ENCODE measurements around the gene ZMAT5. TPM values are rescaled to one million over a fixed set of nuclear protein-coding genes. Genes with fewer than 3 reads are reported as not detected.

Gene ZMAT5
- 16.9 TPM for total RNA-seq (ENCODE audit: unreplicated experiment)
- long read RNA-seq, transcript ZMAT5-201 (6 exons, 899 nt) = major isoform, 7 of 23 reads
- long read RNA-seq, partial matches to known transcripts = 1 of 23 reads
- long read RNA-seq, other reads (novel, unspliced or antisense) = 15 of 23 reads

DNA sequence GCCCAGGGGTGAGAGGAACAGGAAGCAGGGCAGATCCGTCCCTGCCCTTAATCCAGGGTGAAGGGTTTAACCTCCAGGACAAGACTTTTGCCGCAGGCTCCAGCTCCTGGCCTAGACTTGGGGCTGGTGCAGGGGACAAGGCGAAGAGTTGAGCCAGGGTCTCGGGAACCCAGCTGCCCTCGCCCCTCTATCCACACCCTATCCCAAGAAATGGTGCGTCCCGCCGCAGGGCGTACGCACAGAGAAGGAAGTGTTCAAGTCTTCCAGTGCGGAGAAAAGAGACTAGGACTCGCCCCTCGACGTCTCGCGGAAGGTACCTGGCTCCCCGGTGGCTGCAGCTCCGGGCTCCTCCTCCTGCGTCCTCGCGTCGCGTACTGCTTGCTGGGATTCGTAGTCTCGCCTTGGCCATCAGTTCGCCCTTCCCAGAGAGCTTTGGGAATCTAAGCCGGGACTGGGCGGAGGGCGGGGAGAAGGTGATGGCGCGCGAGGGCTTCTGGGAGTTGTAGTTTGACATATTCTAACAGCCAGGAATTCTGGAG, at the start of gene ZMAT5:
Gene ZMAT5 (minus strand): TSS at position 376 of the 539 bp plus-strand sequence. CDS start 18,463 bp downstream, outside the sequence.
- Mint-ChIP-seq H3K9me3 (ENCODE audit: unreplicated experiment) (peaks cover 3% of the 10 kb centered on the region), H3K27ac (ENCODE audit: unreplicated experiment) (peak within 1 kb of the TSS; percentile 99)

GRCh38 chr22:29816539-29816938, 49.7 kb upstream of the ZMAT5 start:
- Mint-ChIP-seq H3K4me1 (ENCODE audit: low read depth, unreplicated experiment) (peaks cover 27% of the 10 kb centered on the region), H3K9me3 (ENCODE audit: unreplicated experiment) (peaks cover 4% of the 10 kb centered on the region), H3K27me3 (ENCODE audit: unreplicated experiment) (peaks cover 8% of the 10 kb centered on the region), H3K4me3 (ENCODE audit: unreplicated experiment) (no peak overlapping the region), H3K27ac (ENCODE audit: unreplicated experiment) (peak overlapping the region; percentile 75), H3K36me3 (ENCODE audit: unreplicated experiment) (no peaks in the 10 kb centered on the region)
- TF ChIP-seq, protein P1, sequence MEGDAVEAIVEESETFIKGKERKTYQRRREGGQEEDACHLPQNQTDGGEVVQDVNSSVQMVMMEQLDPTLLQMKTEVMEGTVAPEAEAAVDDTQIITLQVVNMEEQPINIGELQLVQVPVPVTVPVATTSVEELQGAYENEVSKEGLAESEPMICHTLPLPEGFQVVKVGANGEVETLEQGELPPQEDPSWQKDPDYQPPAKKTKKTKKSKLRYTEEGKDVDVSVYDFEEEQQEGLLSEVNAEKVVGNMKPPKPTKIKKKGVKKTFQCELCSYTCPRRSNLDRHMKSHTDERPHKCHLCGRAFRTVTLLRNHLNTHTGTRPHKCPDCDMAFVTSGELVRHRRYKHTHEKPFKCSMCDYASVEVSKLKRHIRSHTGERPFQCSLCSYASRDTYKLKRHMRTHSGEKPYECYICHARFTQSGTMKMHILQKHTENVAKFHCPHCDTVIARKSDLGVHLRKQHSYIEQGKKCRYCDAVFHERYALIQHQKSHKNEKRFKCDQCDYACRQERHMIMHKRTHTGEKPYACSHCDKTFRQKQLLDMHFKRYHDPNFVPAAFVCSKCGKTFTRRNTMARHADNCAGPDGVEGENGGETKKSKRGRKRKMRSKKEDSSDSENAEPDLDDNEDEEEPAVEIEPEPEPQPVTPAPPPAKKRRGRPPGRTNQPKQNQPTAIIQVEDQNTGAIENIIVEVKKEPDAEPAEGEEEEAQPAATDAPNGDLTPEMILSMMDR (IDR thresholded peaks at IDR 0.05; ENCODE audit: partially characterized antibody, unreplicated experiment) = no peak
- no peak for DNase-seq

More for the DNA sequence above, at the start of gene ZMAT5:
- Mint-ChIP-seq H3K36me3 (ENCODE audit: unreplicated experiment) (no peaks in the 10 kb centered on the region), H3K4me1 (ENCODE audit: low read depth, unreplicated experiment) (peaks cover 9% of the 10 kb centered on the region), H3K4me3 (ENCODE audit: unreplicated experiment) (peak within 1 kb of the TSS; percentile 99), H3K27me3 (ENCODE audit: unreplicated experiment) (peaks cover 3% of the 10 kb centered on the region)
- TF ChIP-seq, protein P1 (IDR thresholded peaks at IDR 0.05; ENCODE audit: partially characterized antibody, unreplicated experiment) = no peak
- peak; percentile 91 for DNase-seq

- Mint-ChIP-seq H3K27me3 (ENCODE audit: unreplicated experiment) (peaks cover 8% of the 10 kb centered on the region), H3K27ac (ENCODE audit: unreplicated experiment) (peak overlapping the region; percentile 75), H3K36me3 (ENCODE audit: unreplicated experiment) (no peaks in the 10 kb centered on the region), H3K4me3 (ENCODE audit: unreplicated experiment) (peak overlapping the region; percentile 7), H3K4me1 (ENCODE audit: low read depth, unreplicated experiment) (peaks cover 27% of the 10 kb centered on the region), H3K9me3 (ENCODE audit: unreplicated experiment) (peaks cover 4% of the 10 kb centered on the region)
- peak; percentile 22 for DNase-seq
- TF ChIP-seq, protein P1 (IDR thresholded peaks at IDR 0.05; ENCODE audit: partially characterized antibody, unreplicated experiment) = no peak
Measured at GRCh38 chr22:29816128-29816527, 49.3 kb upstream of the ZMAT5 start.

GRCh38 chr22:29815580-29815979, 48.8 kb upstream of the ZMAT5 start:
- Mint-ChIP-seq H3K27ac (ENCODE audit: unreplicated experiment) (peak overlapping the region; percentile 75), H3K4me1 (ENCODE audit: low read depth, unreplicated experiment) (peaks cover 27% of the 10 kb centered on the region), H3K36me3 (ENCODE audit: unreplicated experiment) (no peaks in the 10 kb centered on the region), H3K27me3 (ENCODE audit: unreplicated experiment) (peaks cover 8% of the 10 kb centered on the region), H3K9me3 (ENCODE audit: unreplicated experiment) (peaks cover 4% of the 10 kb centered on the region), H3K4me3 (ENCODE audit: unreplicated experiment) (peak overlapping the region; percentile 7)
- TF ChIP-seq, protein P1 (IDR thresholded peaks at IDR 0.05; ENCODE audit: partially characterized antibody, unreplicated experiment) = no peak
- no peak for DNase-seq

DNA sequence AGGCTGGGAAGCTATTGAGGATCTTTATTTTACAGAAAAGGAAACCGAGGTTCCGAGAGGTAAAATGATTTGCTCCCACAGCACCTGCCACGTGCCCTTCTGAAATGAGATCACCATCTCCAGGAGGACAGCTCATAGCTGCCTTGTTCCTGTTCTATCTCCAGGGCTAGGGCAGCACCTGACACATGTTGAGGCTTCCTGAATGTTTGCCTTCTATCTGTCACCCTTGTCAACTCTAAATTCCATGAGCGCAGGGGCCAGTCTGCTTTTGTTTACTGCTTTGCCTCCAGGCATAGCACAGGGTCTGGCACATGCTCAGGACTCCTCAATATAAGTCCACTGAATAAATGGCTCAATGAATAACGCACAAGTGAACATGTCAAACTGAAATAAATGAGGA, 47.2 kb upstream of the ZMAT5 start:
- Mint-ChIP-seq H3K4me3 (ENCODE audit: unreplicated experiment) (no peak overlapping the region), H3K27me3 (ENCODE audit: unreplicated experiment) (peaks cover 4% of the 10 kb centered on the region), H3K36me3 (ENCODE audit: unreplicated experiment) (no peaks in the 10 kb centered on the region), H3K9me3 (ENCODE audit: unreplicated experiment) (peaks cover 4% of the 10 kb centered on the region), H3K27ac (ENCODE audit: unreplicated experiment) (no peak overlapping the region), H3K4me1 (ENCODE audit: low read depth, unreplicated experiment) (peaks cover 27% of the 10 kb centered on the region)
- TF ChIP-seq, protein P1 (IDR thresholded peaks at IDR 0.05; ENCODE audit: partially characterized antibody, unreplicated experiment) = no peak
- no peak for DNase-seq
